ENCODE data around the gene AOPEP.
A peak's percentile ranks its signal among the peaks of the same experiment; 100 is the strongest.

AOPEP gene

GRCh38 chr9:94904806-94905205, 178.3 kb downstream of the AOPEP start:
- no peak for DNase-seq

GRCh38 chr9:94905606-94906005, 179.1 kb downstream of the AOPEP start:
- DNase-seq = no peak

- DNase-seq = no peak
Measured at GRCh38 chr9:94906181-94906580, 179.7 kb downstream of the AOPEP start.

GRCh38 chr9:94906713-94907112, 180.2 kb downstream of the AOPEP start:
- DNase-seq = no peak

- no peak for DNase-seq
Measured at GRCh38 chr9:94907264-94907936, 180.9 kb downstream of the AOPEP start.

GRCh38 chr9:94908011-94908563, 181.6 kb downstream of the AOPEP start:
- no peak for DNase-seq

- DNase-seq = no peak
Measured at GRCh38 chr9:94908583-94909249, 182.2 kb downstream of the AOPEP start.

- DNase-seq = no peak
Measured at GRCh38 chr9:94909250-94909894, 182.9 kb downstream of the AOPEP start.

- DNase-seq = no peak
Measured at GRCh38 chr9:94909965-94910730, 183.6 kb downstream of the AOPEP start.

- DNase-seq = no peak
Measured at GRCh38 chr9:94911211-94911610, 184.7 kb downstream of the AOPEP start.

GRCh38 chr9:94911986-94912635, 185.6 kb downstream of the AOPEP start:
- DNase-seq = no peak

- DNase-seq = peak; percentile 92
Measured at GRCh38 chr9:94912700-94913249, 186.3 kb downstream of the AOPEP start.

- no peak for DNase-seq
Measured at GRCh38 chr9:94913550-94913949, 187.1 kb downstream of the AOPEP start.

GRCh38 chr9:94915476-94916450, 189.3 kb downstream of the AOPEP start:
- no peak for DNase-seq

- DNase-seq = no peak
Measured at GRCh38 chr9:94916956-94917355, 190.5 kb downstream of the AOPEP start.

GRCh38 chr9:94918038-94918753, 191.7 kb downstream of the AOPEP start:
- no peak for DNase-seq

GRCh38 chr9:94919376-94920098, 193.0 kb downstream of the AOPEP start:
- peak; percentile 87 for DNase-seq

GRCh38 chr9:94920420-94921091, 194.1 kb downstream of the AOPEP start:
- peak; percentile 89 for DNase-seq

GRCh38 chr9:94921092-94921471, 194.6 kb downstream of the AOPEP start:
- DNase-seq = peak; percentile 86

All from NCI-H226 (cell line).